Cardiac septum (tissue), 1 donor: ENCODE data around the gene ANGPTL1. TPM values are rescaled to one million over a fixed set of nuclear protein-coding genes. Genes with fewer than 3 reads are reported as not detected.

Source experiments
- DNase-seq: peaks from one replicate; pipeline ENCODE4 v3.0.0-alpha.2; 2020; ENCODE audit warnings: low spot score
- intact Hi-C: fragments of 100-400 bp; cut with DNase I; formaldehyde crosslinking; loops from one replicate; pipeline ENCODE4 v1.14.0; 2022
- long read RNA-seq: library from polyadenylated mRNA; unstranded; transcript quantifications from one replicate; pipeline ENCODE4 v2.0.0, GENCODE V29; 2021
- total RNA-seq: library from RNA; stranded (reverse); fragmentation: NEBNext Ultra II Directional; extraction: Animal tissue kit (Norgen Biotek cat#: 25700); gene quantifications from one replicate; pipeline ENCODE4 v1.2.1, GENCODE V29; 2021
- donor health status: DM: no; HTN: no; CAD: no.

The ANGPTL1 gene, protein sequence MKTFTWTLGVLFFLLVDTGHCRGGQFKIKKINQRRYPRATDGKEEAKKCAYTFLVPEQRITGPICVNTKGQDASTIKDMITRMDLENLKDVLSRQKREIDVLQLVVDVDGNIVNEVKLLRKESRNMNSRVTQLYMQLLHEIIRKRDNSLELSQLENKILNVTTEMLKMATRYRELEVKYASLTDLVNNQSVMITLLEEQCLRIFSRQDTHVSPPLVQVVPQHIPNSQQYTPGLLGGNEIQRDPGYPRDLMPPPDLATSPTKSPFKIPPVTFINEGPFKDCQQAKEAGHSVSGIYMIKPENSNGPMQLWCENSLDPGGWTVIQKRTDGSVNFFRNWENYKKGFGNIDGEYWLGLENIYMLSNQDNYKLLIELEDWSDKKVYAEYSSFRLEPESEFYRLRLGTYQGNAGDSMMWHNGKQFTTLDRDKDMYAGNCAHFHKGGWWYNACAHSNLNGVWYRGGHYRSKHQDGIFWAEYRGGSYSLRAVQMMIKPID
- 15.1 TPM for total RNA-seq
- long read RNA-seq, partial matches to known transcripts, result 17 of 19 reads
- long read RNA-seq, other reads (novel, unspliced or antisense), result 0 of 19 reads

GRCh38 chr1:178870944-178871343, at the start of gene ANGPTL1:
Gene ANGPTL1 (minus strand): TSS chr1:178871077. CDS start chr1:178865776, 5,301 bp downstream.
- DNase-seq, result no peak
- intact Hi-C loops, result no loop called here

- intact Hi-C loops, result no loop called here
- DNase-seq, result no peak
Observed at GRCh38 chr1:178919581-178919980, 48.7 kb upstream of the ANGPTL1 start.

GRCh38 chr1:178918955-178919354, 48.1 kb upstream of the ANGPTL1 start:
- no peak for DNase-seq
- intact Hi-C loops, result no loop called here

- no peak for DNase-seq
- intact Hi-C loops, result no loop called here
Observed at GRCh38 chr1:178918308-178918707, 47.4 kb upstream of the ANGPTL1 start.

GRCh38 chr1:178916448-178917174, 45.7 kb upstream of the ANGPTL1 start:
- intact Hi-C loops, result no loop called here
- no peak for DNase-seq

- DNase-seq, result no peak
- intact Hi-C loops, result no loop called here
Observed at GRCh38 chr1:178912597-178912996, 41.7 kb upstream of the ANGPTL1 start.

DNA sequence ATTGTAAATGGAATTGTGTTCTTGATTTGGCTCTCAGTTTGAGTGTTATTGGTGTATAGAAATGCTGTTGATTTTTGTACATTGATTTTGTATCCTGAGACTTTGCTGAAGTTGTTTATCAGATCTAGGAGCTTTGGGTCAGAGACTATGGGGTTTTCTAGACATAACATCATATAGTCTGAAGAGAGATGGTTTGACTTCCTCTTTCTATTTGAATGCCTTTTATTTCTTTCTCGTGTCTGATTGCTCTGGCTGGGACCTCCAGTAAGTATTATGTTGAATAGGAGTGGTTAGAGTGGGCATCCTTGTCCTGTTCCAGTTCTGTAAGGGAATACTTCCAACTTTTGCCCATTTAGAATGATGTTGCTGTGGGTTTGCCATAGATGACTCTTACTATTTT, 39.1 kb upstream of the ANGPTL1 start:
- DNase-seq, result no peak
- intact Hi-C loops, result no loop called here

GRCh38 chr1:178908358-178908757, 37.5 kb upstream of the ANGPTL1 start:
- intact Hi-C loops, result no loop called here
- DNase-seq, result no peak

DNA sequence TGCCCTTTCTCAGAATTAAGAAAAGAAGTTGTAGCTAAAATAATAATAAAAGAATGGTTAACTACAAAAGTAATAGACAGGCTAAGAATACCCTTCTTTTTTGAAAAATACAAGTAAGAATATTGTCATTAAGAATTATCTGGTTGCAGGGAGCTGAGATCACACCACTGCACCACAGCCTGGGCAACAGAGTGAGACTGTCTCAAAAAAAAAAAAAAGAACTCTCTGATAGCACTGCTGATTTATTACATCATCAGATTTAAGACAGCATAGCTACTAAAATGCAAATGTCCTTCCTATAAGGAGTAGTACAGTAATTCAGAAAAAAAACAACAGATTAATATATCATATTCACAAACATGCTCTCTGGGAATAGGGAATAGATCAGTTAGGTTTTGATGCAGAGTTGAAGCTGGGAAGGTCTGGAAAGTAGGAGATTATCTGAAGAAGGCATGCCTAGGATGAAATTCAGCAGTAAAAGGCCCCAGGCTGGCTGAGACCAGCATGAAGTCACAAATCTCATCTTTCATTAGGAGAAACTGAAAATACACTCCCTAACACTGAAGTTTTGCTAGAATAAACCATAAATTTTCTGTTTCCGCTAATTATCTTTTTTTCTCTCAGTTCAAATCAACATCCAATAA, 30.7 kb upstream of the ANGPTL1 start:
- intact Hi-C loops, result no loop called here
- no peak for DNase-seq

DNA sequence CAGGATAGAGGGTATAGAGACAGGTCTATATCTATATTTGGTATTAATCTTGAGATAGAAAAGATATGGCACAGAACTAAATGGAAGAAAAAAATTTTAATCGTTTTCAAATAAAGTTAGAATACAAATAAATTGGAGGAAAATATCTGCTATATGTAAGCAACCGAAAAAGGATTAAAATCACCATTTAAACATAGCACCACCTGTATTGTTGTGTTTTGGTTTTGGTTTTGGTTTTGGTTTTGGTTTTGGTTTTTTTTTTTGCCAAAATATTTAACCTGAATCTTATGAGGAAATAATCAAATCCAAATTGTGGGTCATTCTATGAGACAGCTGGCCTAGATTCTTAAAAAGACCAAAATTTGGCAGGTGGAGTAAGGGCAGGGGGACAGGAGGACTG, 28.5 kb upstream of the ANGPTL1 start:
- no peak for DNase-seq
- intact Hi-C loops, result no loop called here

DNA sequence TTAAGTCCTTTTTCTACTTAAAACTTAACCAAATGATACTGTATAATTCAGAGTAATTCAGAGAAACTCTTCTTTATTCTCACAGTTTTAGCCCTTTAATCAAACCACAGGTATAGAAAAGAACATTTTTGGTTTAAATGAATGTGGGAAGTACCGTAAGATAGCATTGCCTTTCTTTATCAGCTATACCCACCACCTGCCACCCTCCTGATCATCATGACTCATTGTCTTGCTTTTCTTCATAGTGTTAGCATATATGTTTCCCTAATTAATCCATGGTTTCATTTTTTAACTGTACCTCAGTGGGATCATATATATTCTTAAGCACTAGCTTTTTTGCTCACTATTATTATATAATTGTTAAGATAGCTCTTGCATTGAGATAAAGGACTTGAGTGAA, 27.5 kb upstream of the ANGPTL1 start:
- intact Hi-C loops, result no loop called here
- DNase-seq, result no peak

DNA sequence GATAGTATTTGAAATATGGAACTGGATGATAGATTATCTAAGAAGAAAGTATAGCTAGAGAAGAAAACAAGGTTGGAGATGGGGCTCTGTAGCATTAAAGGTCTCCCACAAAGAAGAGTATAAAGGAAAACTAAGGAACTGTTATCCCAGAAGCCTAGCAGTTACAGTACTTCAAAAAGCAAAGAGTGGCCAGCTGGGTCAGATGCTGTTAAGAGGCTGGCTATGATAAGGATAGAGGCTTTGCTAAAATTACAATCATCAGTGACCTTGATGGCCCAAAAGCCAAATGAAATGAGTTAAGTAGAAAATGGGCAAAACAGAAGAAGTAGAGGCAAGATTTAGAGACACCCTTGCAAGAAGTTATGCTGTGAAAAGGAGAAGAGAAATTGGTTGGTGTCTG, 25.1 kb upstream of the ANGPTL1 start:
- intact Hi-C loops, result no loop called here
- DNase-seq, result no peak

- DNase-seq, result no peak
- intact Hi-C loops, result no loop called here
Observed at GRCh38 chr1:178886551-178886950, 15.7 kb upstream of the ANGPTL1 start.

DNA sequence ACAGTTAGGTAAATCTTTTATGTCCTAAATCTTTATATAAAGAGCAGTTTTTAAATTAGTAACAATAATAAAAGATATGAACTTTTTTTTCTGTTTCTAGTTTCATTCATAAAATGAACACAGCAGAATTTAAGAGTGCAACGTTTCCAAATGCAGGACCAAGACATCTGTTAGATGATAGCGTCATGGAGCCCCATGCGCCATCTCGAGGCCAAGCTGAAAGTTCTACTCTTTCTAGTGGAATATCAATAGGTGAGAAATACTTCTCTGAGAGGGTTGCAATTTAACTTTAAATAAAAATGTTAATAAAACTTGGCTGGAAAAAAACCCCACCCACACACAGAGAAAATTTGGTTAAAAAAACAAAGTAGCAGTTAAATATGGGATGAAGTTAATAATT, 15.0 kb upstream of the ANGPTL1 start:
- intact Hi-C loops, result no loop called here
- DNase-seq, result no peak

DNA sequence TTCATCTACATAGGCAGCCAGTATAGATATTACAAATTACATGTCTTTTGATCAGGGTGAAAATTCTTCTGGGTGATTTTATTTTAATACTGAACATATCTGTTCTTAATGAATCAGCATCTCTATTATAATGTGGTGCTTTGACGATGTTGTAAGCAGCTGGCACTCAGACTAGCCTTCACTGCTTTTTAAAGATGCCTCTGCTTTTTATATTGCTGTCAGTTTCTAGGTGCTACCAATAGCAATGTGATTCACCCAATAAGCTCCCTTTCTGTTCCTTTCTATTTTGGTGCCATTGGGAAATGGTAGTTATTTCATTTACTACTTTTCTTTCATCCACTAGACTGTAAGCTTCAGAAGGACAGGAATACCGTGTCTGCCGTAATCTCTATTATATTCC, 11.1 kb upstream of the ANGPTL1 start:
- no peak for DNase-seq
- intact Hi-C loops, result no loop called here

- intact Hi-C loops, result no loop called here
Observed at GRCh38 chr1:178877896-178878295, 7.0 kb upstream of the ANGPTL1 start.

GRCh38 chr1:178875936-178876335, 5.1 kb upstream of the ANGPTL1 start:
- DNase-seq, result no peak
- intact Hi-C loops, result no loop called here

More at GRCh38 chr1:178877896-178878295, 7.0 kb upstream of the ANGPTL1 start:
- no peak for DNase-seq

GRCh38 chr1:178874966-178875365, 4.1 kb upstream of the ANGPTL1 start:
- intact Hi-C loops, result no loop called here
- DNase-seq, result no peak

DNA sequence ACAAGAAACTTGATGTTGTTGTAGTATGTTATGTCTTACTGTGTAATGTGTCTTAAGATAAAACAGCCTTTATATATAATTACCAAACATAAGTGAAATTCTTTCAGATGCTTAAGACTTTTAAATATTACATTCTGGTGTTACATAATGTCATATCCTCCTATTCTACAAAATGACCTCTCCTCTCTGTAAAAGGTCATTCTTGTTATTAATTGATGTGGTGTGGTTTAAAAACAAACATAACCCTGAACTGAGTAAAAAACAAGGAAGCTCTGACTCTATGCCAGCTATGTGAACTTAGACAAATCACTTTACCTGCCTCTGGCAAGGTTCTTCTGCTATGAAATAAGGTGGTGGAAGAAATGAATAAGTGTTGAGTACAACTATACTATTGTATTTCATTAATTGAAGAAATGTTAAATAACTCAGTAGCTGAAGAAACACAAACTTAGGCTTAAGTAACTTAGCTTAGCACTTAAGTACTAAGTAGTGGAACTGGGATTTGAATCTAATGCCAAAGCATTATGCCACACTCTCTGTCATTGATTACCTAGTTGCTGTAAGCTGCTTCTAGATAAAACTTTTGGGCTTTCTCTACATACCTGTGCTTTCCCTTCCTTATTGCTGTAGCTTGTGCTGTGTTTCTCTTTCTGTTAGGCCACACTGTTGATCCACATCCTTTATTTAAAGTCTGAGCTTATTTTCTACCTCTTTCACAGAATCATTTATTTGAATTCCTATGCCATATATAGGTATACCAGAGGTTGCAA, 859 bp upstream of the ANGPTL1 start:
- DNase-seq, result no peak
- intact Hi-C loops, result no loop called here

- intact Hi-C loops, result no loop called here
- DNase-seq, result no peak
Observed at GRCh38 chr1:178870221-178870620, 656 bp downstream of the ANGPTL1 start.
